GM12892 (cell line): ENCODE data around the gene TM2D3.
"Not testable (repeated sequence)": the region's sequence is repeated elsewhere in the genome, so short reads cannot be mapped to it uniquely, and the experiment has no call there.

Source experiments
- DNase-seq: peaks from one replicate; pipeline ENCODE4 v3.0.0; 2011; ENCODE audit not compliant: insufficient read length
- FAIRE-seq: peaks from 2 replicates; lab custom pipeline; 2011; peaks lifted over from hg19 to GRCh38; lab: Jason Lieb, UNC
- POLR2A ChIP-seq: IDR thresholded peaks from 2 replicates; pipeline ENCODE4 v1.6.1; 2011; ENCODE audit warnings: low read depth, low read length, control low read depth
- POLR2AphosphoS5 ChIP-seq: IDR thresholded peaks from 2 replicates; pipeline ENCODE4 v1.6.1; 2011; ENCODE audit warnings: low read depth, low read length, control low read depth
- TAF1 ChIP-seq: IDR thresholded peaks from 2 replicates; pipeline ENCODE4 v1.6.1; 2011; ENCODE audit warnings: low read depth, mild to moderate bottlenecking, control low read depth, low read length, borderline replicate concordance

Gene TM2D3

GRCh38 chr15:101675796-101676582 is 23.8 kb upstream of the TM2D3 start:
- 0 out of 2 replicates have a peak, but pooled peaks have one; percentile 46 for TF ChIP-seq POLR2AphosphoS5
- TF ChIP-seq POLR2A = peak; percentile 53; the same call in 1 of the 2 replicates
- no peak for TF ChIP-seq TAF1
- peak; percentile 90 for FAIRE-seq
- peak; percentile 19 for DNase-seq

GRCh38 chr15:101675015-101675414 is 22.8 kb upstream of the TM2D3 start:
- FAIRE-seq (no peak), DNase-seq (no peak)
- TF ChIP-seq TAF1 = no peak
- no peak for TF ChIP-seq POLR2AphosphoS5
- no peak for TF ChIP-seq POLR2A

GRCh38 chr15:101672298-101672697 is 20.1 kb upstream of the TM2D3 start:
- FAIRE-seq = no peak

GRCh38 chr15:101669744-101670143 is 17.6 kb upstream of the TM2D3 start:
- DNase-seq = no peak
- no peak for TF ChIP-seq POLR2AphosphoS5
- TF ChIP-seq TAF1 = no peak
- no peak for TF ChIP-seq POLR2A

More at GRCh38 chr15:101672298-101672697, 20.1 kb upstream of the TM2D3 start:
- no peak for TF ChIP-seq POLR2AphosphoS5
- TF ChIP-seq TAF1 = no peak
- TF ChIP-seq POLR2A = no peak
- DNase-seq = no peak

GRCh38 chr15:101667881-101668280 is 15.7 kb upstream of the TM2D3 start:
- DNase-seq (no peak), FAIRE-seq (no peak)
- TF ChIP-seq POLR2A (no peak), TAF1 (no peak), POLR2AphosphoS5 (no peak)

More at GRCh38 chr15:101669744-101670143, 17.6 kb upstream of the TM2D3 start:
- FAIRE-seq = no peak

- FAIRE-seq = no peak
- DNase-seq = no peak
- no peak for TF ChIP-seq POLR2A
- no peak for TF ChIP-seq POLR2AphosphoS5
- no peak for TF ChIP-seq TAF1
These were observed 12.2 kb upstream of the TM2D3 start for GRCh38 chr15:101664303-101664913.

GRCh38 chr15:101662203-101662602 is 10.0 kb upstream of the TM2D3 start:
- FAIRE-seq = no peak
- no peak for DNase-seq
- TF ChIP-seq POLR2A (no peak), TAF1 (no peak), POLR2AphosphoS5 (no peak)

- no peak for TF ChIP-seq POLR2A
- no peak for TF ChIP-seq POLR2AphosphoS5
- no peak for TF ChIP-seq TAF1
- FAIRE-seq (no peak), DNase-seq (no peak)
These were observed 7.8 kb upstream of the TM2D3 start for GRCh38 chr15:101660005-101660404.

GRCh38 chr15:101657968-101658784 is 6.0 kb upstream of the TM2D3 start:
- DNase-seq (no peak), FAIRE-seq (no peak)
- TF ChIP-seq POLR2A = no peak
- TF ChIP-seq TAF1 = no peak
- TF ChIP-seq POLR2AphosphoS5 = no peak

GRCh38 chr15:101657171-101657570 is 5.0 kb upstream of the TM2D3 start:
- TF ChIP-seq TAF1 (no peak), POLR2A (no peak), POLR2AphosphoS5 (no peak)
- FAIRE-seq (no peak), DNase-seq (no peak)

GRCh38 chr15:101654624-101655337 is 2.6 kb upstream of the TM2D3 start:
- not testable (repeated sequence) for DNase-seq, FAIRE-seq
